Progenitor cell of endocrine pancreas (in vitro differentiated cells): ENCODE data around the gene PGBD4. TPM values are rescaled to one million over a fixed set of nuclear protein-coding genes. Genes with fewer than 3 reads are reported as not detected.

Experiments used
- DNase-seq: peaks from one replicate; pipeline ENCODE4 v3.0.0; 2021; ENCODE audit warnings: low spot score; ENCODE audit not compliant: unreplicated experiment
- H3K27ac Mint-ChIP-seq: 2 replicates; pipeline ENCODE4 v1.8.0; 2021; ENCODE audit warnings: mild to moderate bottlenecking, moderate library complexity, mixed read lengths
- H3K27me3 Mint-ChIP-seq: 2 replicates; pipeline ENCODE4 v1.8.0; 2021; ENCODE audit warnings: mixed read lengths
- H3K36me3 Mint-ChIP-seq: 2 replicates; pipeline ENCODE4 v1.8.0; 2022; ENCODE audit warnings: mixed read lengths; ENCODE audit not compliant: insufficient read depth
- H3K4me1 Mint-ChIP-seq: 2 replicates; pipeline ENCODE4 v1.8.0; 2021; ENCODE audit warnings: low read depth, mixed read lengths
- H3K4me3 Mint-ChIP-seq: 2 replicates; pipeline ENCODE4 v1.8.0; 2021; ENCODE audit warnings: low read depth, mild to moderate bottlenecking, moderate library complexity, mixed read lengths
- H3K9me3 Mint-ChIP-seq: 2 replicates; pipeline ENCODE4 v1.8.0; 2021; ENCODE audit warnings: low read depth, mixed read lengths
- CTCF ChIP-seq: fragments of 200-600 bp; sonication (generic); IDR thresholded peaks from one replicate; pipeline ENCODE4 v1.5.0; 2021; ENCODE audit warnings: antibody characterized with exemption, mild to moderate bottlenecking; ENCODE audit not compliant: unreplicated experiment
- long read RNA-seq: library from polyadenylated mRNA; unstranded; transcript quantifications from one replicate; pipeline ENCODE4 v2.0.0, GENCODE V29; 2020
- total RNA-seq: library from RNA; stranded (reverse); gene quantifications from 2 replicates; pipeline ENCODE4 v1.2.1, GENCODE V29; 2021

Gene PGBD4
- 1.7 and 1.8 TPM in 2 replicates for total RNA-seq
- long read RNA-seq, full-length matches to known transcripts = 12 of 12 reads
- long read RNA-seq, partial matches to known transcripts = 0 of 12 reads
- long read RNA-seq, other reads (novel, unspliced or antisense) = 0 of 12 reads

- TF ChIP-seq CTCF = no peak
- Mint-ChIP-seq H3K27ac (peak within 1 kb of the TSS; percentile 99), H3K4me1 (peaks cover 12% of the 10 kb centered on the region), H3K27me3 (no peaks in the 10 kb centered on the region), H3K9me3 (no peaks in the 10 kb centered on the region), H3K36me3 (peaks cover 5% of the 10 kb centered on the region), H3K4me3 (peak within 1 kb of the TSS; percentile 100)
- DNase-seq = peak; percentile 97
These were observed at the start of gene PGBD4, which contains the start of gene EMC7 for GRCh38 chr15:34101366-34102174. Gene PGBD4 (plus strand): TSS chr15:34102083. CDS start chr15:34102532, 449 bp downstream. Gene EMC7 (minus strand): TSS chr15:34101862. CDS start chr15:34101839, 23 bp downstream.

- no peak for TF ChIP-seq CTCF
- DNase-seq = no peak
- H3K36me3 Mint-ChIP-seq = peaks cover 9% of the 10 kb centered on the region
- no peak overlapping the region for H3K4me3 Mint-ChIP-seq
- no peaks in the 10 kb centered on the region for H3K27me3 Mint-ChIP-seq
- no peaks in the 10 kb centered on the region for H3K4me1 Mint-ChIP-seq
- H3K9me3 Mint-ChIP-seq = peaks cover 24% of the 10 kb centered on the region
- H3K27ac Mint-ChIP-seq = no peak overlapping the region
These were observed 47.7 kb upstream of the PGBD4 start for GRCh38 chr15:34054081-34054707.

GRCh38 chr15:34055868-34056595 lies 45.9 kb upstream of the PGBD4 start:
- Mint-ChIP-seq H3K4me1 (no peaks in the 10 kb centered on the region), H3K27me3 (peaks cover 6% of the 10 kb centered on the region), H3K27ac (no peak overlapping the region), H3K36me3 (peaks cover 4% of the 10 kb centered on the region), H3K4me3 (no peak overlapping the region), H3K9me3 (peaks cover 12% of the 10 kb centered on the region)
- TF ChIP-seq CTCF = no peak
- no peak for DNase-seq

GRCh38 chr15:34056911-34057310 lies 45.0 kb upstream of the PGBD4 start:
- DNase-seq = no peak
- Mint-ChIP-seq H3K4me1 (no peaks in the 10 kb centered on the region), H3K27ac (no peak overlapping the region), H3K9me3 (peaks cover 4% of the 10 kb centered on the region), H3K27me3 (peaks cover 6% of the 10 kb centered on the region), H3K4me3 (no peak overlapping the region), H3K36me3 (no peaks in the 10 kb centered on the region)
- TF ChIP-seq CTCF = no peak

- no peak for TF ChIP-seq CTCF
- no peaks in the 10 kb centered on the region for H3K36me3 Mint-ChIP-seq
- no peak for DNase-seq
- H3K4me3 Mint-ChIP-seq = no peak overlapping the region
- H3K4me1 Mint-ChIP-seq = no peaks in the 10 kb centered on the region
- H3K27me3 Mint-ChIP-seq = peaks cover 6% of the 10 kb centered on the region
- H3K27ac Mint-ChIP-seq = no peak overlapping the region
- no peaks in the 10 kb centered on the region for H3K9me3 Mint-ChIP-seq
These were observed 42.4 kb upstream of the PGBD4 start for GRCh38 chr15:34059476-34059875.
